ENCODE measurements around the gene CFAP45.

Gene CFAP45

DNA sequence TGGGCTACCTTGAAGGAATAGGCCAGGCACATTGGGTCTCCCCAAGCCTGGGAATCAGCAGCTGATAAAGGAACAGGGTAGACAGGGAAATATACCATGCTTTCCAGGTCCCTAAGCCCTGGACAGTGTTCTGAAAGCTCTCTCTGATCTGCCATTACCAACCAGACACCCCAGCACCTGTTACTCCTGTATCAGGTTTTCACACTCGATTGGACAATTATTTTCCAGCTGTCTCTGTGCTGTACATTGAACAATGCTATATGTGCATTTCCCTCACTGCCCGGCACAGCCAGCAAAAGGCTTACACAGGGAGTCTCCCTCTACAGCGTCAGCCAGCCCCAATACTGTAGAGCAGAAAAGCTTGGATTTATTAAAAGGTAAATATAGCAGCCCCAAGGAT lies 4.7 kb downstream of the CFAP45 start:
- TF ChIP-seq POLR2A (IDR thresholded peaks at IDR 0.05; ENCODE audit: low read depth, low read length) (no peak), POLR2AphosphoS5 (IDR thresholded peaks at IDR 0.05; ENCODE audit: low read depth, low read length) (no peak), TAF1 (IDR thresholded peaks at IDR 0.05; ENCODE audit: borderline replicate concordance, low read depth, low read length) (no peak)
- FAIRE-seq (no peak), DNase-seq (ENCODE audit: insufficient read length) (no peak)

DNA sequence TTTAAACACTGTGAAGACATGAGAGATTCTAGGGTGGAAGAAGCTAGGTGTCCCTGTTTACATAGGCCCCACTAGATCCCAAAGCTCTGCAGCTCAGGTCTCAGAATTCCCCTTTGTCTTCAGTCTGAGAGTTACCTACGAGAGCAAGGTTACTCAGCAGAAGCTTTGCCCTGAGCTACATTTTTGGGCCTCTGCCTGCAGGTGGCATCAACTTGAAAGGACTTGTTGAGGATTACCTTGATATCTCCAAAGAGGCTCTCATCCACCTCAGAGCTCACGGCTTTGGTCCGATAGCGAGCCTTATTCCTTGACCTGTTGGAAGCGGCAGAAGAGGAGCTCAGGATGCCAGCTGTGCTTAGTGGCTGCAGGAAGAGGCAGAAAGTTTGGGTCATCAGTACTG lies 7.0 kb downstream of the CFAP45 start:
- FAIRE-seq = no peak
- DNase-seq (ENCODE audit: insufficient read length) = no peak
- TF ChIP-seq TAF1 (IDR thresholded peaks at IDR 0.05; ENCODE audit: borderline replicate concordance, low read depth, low read length) (no peak), POLR2AphosphoS5 (IDR thresholded peaks at IDR 0.05; ENCODE audit: low read depth, low read length) (no peak), POLR2A (IDR thresholded peaks at IDR 0.05; ENCODE audit: low read depth, low read length) (no peak)

DNA sequence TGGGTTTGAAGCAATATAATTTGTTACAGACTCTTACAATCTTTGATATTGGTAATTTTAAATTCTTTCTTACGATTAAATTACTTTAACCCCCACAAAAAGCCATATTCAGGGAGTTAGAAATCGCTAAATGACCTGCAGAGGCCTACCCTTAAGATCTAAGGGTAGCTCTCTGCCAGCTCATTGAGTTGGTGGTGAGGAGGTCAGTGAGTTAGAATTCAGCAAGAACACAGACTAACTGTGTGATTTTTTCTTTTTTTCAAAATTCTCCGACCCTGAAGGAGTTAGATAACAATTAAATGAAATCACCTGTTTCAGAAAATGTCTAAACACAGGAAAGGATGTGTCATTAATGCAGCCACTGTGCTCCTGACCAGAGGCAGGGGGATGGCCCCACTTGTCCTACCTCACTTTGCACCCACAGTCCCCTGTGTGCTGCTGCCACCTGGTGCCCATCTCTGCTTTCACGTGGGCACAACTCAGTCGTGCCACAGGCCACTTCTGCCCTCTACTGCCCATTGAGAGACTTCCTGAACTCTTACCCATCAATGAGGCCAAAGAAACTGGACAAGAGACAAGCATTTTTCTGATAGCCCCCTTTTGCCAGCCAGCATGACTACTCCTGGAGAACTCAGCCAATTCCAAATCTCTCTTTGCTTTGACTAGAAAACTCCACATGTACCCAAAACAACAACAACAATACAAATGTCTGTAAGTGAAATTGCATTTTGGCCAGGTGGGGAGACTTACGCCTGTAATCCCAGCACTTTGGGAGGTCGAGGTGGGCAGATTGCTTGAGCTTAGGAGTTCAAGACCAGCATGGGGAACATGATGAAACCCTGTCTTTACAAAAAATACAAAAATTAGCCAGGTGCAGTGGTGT lies 8.4 kb downstream of the CFAP45 start:
- FAIRE-seq = peak; percentile 95
- TF ChIP-seq POLR2AphosphoS5 (IDR thresholded peaks at IDR 0.05; ENCODE audit: low read depth, low read length) (no peak), TAF1 (IDR thresholded peaks at IDR 0.05; ENCODE audit: borderline replicate concordance, low read depth, low read length) (no peak), POLR2A (IDR thresholded peaks at IDR 0.05; ENCODE audit: low read depth, low read length) (no peak)
- no peak for DNase-seq (ENCODE audit: insufficient read length)

DNA sequence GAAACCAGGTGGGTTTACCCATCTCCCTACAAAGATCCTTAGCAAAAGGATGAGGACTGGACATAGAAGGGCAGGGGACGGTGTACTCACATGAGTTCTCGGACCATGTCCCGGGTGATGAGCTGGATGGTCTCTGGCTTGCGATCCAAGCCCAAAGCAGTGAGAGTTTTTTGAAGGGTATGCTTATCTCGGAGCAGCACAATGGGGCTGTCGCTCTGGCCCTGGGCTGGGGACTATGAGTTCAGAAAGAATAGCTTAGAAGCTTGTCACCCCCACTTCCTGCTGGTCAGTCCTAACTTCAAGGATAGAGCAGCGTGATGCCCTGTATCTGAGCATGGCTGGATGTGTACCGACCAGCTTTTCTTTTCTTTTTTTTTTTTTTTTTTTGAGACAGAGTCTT lies 9.6 kb downstream of the CFAP45 start:
- TF ChIP-seq POLR2A (IDR thresholded peaks at IDR 0.05; ENCODE audit: low read depth, low read length) (no peak), TAF1 (IDR thresholded peaks at IDR 0.05; ENCODE audit: borderline replicate concordance, low read depth, low read length) (no peak), POLR2AphosphoS5 (IDR thresholded peaks at IDR 0.05; ENCODE audit: low read depth, low read length) (no peak)
- FAIRE-seq = no peak
- DNase-seq (ENCODE audit: insufficient read length) = no peak

DNA sequence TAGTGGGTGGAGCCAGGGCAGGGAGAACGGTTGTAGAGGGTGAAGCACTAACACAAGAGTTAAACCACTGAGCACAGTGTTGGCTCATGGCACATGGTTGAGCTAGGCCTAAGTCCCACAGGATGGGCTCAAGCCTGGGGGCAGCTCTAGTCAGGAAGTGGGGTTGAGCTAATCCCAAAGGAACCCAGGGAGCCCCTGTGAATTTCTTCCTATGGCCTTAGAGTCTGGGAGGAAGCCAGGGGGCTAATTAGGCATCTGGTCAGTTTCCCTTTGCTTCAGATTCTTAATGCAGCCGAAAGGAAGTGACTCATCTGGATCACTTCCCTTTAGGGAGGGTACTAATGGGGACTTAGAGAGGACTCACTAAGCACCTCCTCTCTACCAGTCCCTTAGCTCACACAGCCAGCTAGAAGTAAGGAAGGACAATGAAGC lies 10.1 kb downstream of the CFAP45 start:
- FAIRE-seq = no peak
- TF ChIP-seq POLR2AphosphoS5 (IDR thresholded peaks at IDR 0.05; ENCODE audit: low read depth, low read length) = no peak
- TF ChIP-seq POLR2A (IDR thresholded peaks at IDR 0.05; ENCODE audit: low read depth, low read length) = 0 out of 2 replicates have a peak, but pooled peaks have one; percentile 22
- TF ChIP-seq TAF1 (IDR thresholded peaks at IDR 0.05; ENCODE audit: borderline replicate concordance, low read depth, low read length) = no peak
- peak; percentile 54 for DNase-seq (ENCODE audit: insufficient read length)

DNA sequence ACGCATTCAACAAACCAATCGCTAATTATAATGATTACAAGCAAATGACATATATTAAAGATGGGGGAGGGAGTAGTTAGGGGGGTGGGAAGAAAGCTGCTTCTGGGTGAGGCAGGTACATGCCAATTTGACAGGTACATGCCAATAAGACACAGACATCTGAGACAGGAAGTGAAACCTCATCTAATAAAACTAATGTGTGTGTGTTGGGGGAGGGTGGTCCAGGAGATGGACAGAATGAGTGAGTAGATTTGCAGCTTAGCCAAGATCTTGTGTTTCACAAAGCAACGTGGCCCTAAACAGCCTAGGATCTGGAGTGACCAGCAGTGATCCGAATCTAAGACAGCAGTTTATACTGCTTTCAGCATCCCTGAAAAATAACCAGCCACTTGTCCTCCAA lies 10.8 kb downstream of the CFAP45 start:
- DNase-seq (ENCODE audit: insufficient read length) (no peak), FAIRE-seq (peak; percentile 62)
- TF ChIP-seq POLR2AphosphoS5 (IDR thresholded peaks at IDR 0.05; ENCODE audit: low read depth, low read length) (no peak), POLR2A (IDR thresholded peaks at IDR 0.05; ENCODE audit: low read depth, low read length) (no peak), TAF1 (IDR thresholded peaks at IDR 0.05; ENCODE audit: borderline replicate concordance, low read depth, low read length) (no peak)

DNA sequence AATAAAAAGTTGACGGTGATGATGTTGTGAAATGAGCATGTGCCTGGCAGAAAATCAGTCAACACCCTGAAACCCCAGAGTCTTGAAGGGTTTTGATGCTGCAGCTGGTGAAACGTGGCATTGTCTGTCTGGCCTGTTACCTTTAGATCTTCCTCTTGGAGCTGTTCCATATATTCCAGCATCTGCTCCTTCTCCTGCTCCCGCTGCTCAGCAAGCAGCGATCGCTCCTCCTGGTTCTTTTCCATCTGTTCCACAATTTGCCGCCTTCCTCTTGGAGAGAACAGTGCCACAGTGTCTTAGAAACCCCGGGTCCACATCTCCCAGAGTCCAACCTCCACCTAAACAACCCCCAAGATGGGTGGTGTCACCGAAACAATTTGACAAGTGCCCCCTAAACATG lies 15.7 kb downstream of the CFAP45 start:
- no peak for FAIRE-seq

DNA sequence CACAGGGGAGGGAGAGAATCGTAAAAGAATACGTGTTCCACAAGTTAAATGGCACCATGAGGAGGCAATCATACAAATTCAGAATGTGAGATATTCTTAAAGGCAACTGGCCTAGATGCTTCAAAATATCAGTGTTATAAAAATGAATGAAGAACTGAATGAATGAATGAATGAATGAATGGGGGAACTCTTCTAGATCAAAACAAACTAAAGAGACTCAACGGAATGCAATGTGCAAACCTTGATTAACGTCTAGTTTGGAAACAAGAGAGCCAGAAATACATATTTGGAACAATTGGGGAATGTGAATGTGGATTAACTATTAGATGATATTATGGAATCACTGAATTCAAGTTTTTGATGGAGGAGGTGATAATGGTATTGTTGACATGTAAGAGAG lies 16.8 kb downstream of the CFAP45 start:
- TF ChIP-seq POLR2A (IDR thresholded peaks at IDR 0.05; ENCODE audit: low read depth, low read length) (no peak), POLR2AphosphoS5 (IDR thresholded peaks at IDR 0.05; ENCODE audit: low read depth, low read length) (no peak), TAF1 (IDR thresholded peaks at IDR 0.05; ENCODE audit: borderline replicate concordance, low read depth, low read length) (no peak)
- DNase-seq (ENCODE audit: insufficient read length) (no peak), FAIRE-seq (no peak)

More for the DNA sequence above, 15.7 kb downstream of the CFAP45 start:
- TF ChIP-seq TAF1 (IDR thresholded peaks at IDR 0.05; ENCODE audit: borderline replicate concordance, low read depth, low read length) = no peak
- TF ChIP-seq POLR2A (IDR thresholded peaks at IDR 0.05; ENCODE audit: low read depth, low read length) = no peak
- TF ChIP-seq POLR2AphosphoS5 (IDR thresholded peaks at IDR 0.05; ENCODE audit: low read depth, low read length) = no peak
- DNase-seq (ENCODE audit: insufficient read length) = no peak

DNA sequence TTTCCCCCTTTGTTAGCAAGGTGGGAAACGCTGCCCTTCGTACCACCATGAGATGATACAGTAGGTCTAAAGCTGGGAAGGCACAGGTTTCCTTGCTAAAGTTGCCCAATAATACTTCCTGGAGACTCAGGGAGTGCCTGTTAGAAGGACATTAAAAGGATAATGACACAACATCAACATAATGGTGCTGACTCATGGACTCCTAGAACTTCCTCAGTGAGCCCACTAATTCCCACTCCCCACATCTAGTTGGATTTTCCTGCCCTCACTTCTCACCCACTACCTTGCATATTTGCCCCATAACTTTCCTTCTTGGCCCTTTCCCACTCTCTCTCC lies 17.5 kb downstream of the CFAP45 start:
- FAIRE-seq (no peak), DNase-seq (ENCODE audit: insufficient read length) (no peak)
- TF ChIP-seq POLR2A (IDR thresholded peaks at IDR 0.05; ENCODE audit: low read depth, low read length) (no peak), POLR2AphosphoS5 (IDR thresholded peaks at IDR 0.05; ENCODE audit: low read depth, low read length) (no peak), TAF1 (IDR thresholded peaks at IDR 0.05; ENCODE audit: borderline replicate concordance, low read depth, low read length) (no peak)

DNA sequence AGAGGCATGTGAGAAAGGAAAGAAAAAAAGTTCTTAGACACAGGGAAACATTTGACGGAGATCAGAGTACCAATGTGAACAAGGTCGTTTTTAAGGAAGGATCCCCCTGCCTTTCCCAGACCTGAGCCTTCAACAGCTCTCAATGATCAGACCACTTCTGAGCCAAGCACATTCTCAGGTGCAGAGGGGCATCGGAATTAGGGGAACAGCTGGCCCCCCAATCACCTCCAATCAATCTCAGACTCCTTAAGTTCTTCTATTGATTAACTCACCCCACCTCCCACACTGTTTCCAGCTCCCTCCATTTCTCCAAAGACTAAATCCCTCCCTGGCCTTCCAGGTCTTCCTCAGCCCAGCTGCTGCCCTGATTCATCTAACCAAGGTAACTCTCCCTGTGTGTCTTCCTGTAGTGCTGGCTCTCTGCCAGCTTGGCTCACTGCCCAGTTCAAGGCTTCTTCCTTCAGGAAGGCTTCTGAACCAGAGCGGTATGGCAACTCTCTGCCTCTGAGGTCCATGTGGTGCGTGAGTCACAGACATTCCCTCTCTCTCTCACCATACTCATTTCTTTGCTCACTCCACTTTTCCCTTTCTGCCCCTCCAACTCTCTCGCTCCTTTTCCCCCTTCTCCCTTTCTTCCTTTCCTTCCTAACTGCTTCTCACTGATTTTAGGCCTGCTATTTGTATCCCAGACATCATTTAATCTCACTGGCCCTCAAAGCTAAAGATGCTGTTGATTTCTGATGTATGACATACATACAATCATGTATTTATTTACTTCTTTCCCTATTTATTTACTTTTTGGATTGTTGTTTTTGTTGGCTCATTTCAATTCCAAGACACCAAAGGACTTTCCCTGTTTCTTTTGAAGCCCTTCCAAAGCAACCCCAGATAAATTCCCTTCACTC lies 18.1 kb downstream of the CFAP45 start:
- TF ChIP-seq TAF1 (IDR thresholded peaks at IDR 0.05; ENCODE audit: borderline replicate concordance, low read depth, low read length) (no peak), POLR2AphosphoS5 (IDR thresholded peaks at IDR 0.05; ENCODE audit: low read depth, low read length) (no peak), POLR2A (IDR thresholded peaks at IDR 0.05; ENCODE audit: low read depth, low read length) (no peak)
- FAIRE-seq = no peak
- DNase-seq (ENCODE audit: insufficient read length) = no peak

DNA sequence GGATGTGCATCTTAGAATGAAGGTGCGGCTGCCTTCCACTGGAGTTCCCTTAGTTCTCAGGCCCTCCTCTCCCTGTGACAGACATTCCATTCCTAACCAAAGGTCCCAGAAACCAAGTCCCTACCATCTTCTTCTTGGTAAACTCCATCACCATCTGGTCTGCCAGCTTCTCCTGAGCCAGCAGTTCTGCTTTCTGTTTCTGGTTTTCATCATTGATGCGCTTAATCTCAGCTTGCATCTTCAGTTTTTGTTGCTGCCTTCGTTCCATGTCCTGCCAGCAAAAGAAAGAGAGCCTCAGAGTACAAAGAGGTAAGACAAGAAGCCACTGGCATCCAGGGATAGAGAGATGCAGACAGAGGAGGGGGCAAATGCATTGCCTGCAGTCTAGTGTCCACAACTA lies 19.5 kb downstream of the CFAP45 start:
- no peak for FAIRE-seq
- TF ChIP-seq TAF1 (IDR thresholded peaks at IDR 0.05; ENCODE audit: borderline replicate concordance, low read depth, low read length) (no peak), POLR2A (IDR thresholded peaks at IDR 0.05; ENCODE audit: low read depth, low read length) (no peak), POLR2AphosphoS5 (IDR thresholded peaks at IDR 0.05; ENCODE audit: low read depth, low read length) (no peak)
- DNase-seq (ENCODE audit: insufficient read length) = no peak

Measured in GM12892 (cell line).